Hematopoietic multipotent progenitor cell (in vitro differentiated cells): ENCODE results near the gene FAM167B. TPM values are rescaled to one million over a fixed set of nuclear protein-coding genes. Genes with fewer than 3 reads are reported as not detected.

ENCODE experiments used
- DNase-seq, 3 donors: peaks; one replicate each; pipeline ENCODE4 v3.0.0-alpha.2; 2011 to 2015; ENCODE audit warnings: low read depth in 2 of 3, low spot score in 2 of 3
- total RNA-seq: library from RNA; depleted of rRNA; stranded (reverse); fragments of >200 nt; gene quantifications from one replicate; pipeline ENCODE4 v1.2.3, GENCODE V29; 2012

FAM167B gene
- total RNA-seq, 1 donor: under 0.01 TPM

DNA sequence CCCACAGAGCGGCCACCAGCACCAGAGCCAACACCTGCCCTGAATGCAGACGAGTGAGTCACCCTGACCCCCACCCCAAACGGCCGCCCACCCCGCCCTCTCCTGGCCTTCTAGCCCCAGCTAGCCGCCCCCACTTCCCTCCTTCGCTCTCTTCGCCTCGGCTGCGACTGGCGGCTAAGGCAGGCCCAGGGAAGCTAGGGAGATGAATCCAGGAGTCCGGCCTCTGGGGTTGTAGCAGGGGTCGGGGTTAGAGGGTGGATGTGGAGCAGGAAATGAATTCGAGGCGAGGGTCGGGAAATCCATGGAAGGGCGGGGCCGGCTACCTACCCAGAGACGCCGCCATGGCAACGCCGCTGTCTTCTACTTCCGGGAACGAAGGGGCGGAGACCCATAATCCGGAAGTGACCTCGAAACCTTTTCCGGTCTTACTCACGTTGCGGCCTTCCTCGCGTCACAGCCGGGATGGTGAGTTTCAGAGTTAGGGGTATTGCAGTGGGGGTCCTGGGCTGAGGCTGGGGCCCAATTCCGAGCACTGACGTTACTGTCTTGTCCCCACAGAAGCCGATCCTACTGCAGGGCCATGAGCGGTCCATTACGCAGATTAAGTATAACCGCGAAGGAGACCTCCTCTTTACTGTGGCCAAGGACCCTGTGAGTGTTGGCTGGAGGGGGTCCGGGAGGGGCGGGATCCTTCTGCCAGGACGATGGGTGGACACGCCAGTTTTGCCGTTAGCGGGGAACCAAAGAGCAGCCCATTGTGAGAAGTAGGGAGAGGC is 24.9 kb upstream of the FAM167B start, which contains the start of the genes EIF3I and TMEM234:
EIF3I (plus strand) TSS at position 428 of the 776 bp plus-strand sequence; CDS start at position 463, 35 bp downstream.
TMEM234 (minus strand) TSS at position 374 of the 776 bp plus-strand sequence; CDS start at position 343, 31 bp downstream.
- DNase-seq: peak; percentile 72 to 97 (median 95)

DNA sequence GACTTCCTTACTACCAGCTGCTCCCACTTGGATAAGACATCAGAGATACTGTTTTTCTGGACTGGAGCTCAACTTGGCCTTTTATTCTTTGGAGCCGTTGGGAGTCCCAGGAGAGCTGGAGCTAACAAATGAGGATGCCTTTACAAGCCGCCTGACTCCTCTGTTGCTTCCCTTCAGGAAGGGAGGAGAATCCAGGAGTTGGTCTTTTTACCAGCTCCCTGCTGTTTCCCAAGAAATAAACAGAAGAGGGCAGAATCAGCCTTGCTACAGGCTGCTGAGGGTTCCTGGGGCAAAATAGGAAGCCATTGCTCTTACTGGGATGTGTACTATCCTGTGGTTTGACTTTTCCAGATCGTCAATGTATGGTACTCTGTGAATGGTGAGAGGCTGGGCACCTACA is 23.3 kb upstream of the FAM167B start:
- DNase-seq: no peak

DNA sequence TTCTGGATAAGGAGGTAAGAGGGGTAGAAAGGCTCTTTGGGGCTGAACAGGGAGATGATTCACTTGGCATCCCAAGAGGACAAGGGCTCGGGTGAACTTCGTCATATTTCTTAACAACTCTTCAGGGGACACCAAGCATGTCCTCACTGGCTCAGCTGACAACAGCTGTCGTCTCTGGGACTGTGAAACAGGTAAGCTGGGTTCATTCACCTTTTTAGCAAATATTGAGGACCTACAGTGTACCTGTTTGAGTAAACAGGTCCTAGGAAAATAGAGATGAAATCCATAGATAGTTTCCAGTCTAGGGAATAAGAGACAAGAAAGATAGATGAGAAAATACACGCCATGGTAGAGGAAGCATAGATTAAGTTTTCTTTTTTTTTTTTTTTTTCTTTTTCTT is 22.7 kb upstream of the FAM167B start:
- no peak for DNase-seq

GRCh38 chr1:32228771-32229170 is 18.3 kb upstream of the FAM167B start:
- DNase-seq: no peak

DNA sequence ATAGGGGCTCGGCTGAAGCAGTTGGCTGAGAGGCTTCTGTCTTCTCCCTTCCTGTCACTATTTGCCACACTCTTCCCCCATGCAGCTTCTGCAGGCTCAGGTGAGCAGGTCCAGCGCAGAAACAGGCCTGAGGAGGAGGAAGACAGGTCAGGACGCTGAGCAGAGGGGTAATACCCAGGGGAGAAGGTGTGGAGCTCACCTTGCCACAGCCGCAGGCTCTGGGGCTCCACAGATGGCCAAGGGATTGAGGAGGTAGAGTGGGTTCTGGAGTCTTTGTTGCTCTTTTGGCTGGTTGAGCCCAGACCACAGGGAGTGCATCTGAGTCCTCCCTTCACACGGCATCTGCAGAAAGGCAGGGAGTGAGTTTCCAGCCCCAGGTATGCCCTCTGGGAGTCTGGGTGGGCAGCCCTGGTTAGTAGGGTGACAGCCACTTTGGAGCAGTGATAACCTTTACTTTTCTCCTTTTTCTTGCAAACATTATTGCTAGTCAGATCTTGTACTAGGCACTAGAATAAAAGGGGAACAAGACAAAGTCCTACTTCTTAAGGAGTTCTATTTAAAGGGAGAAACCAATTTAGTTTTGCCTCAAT is 15.1 kb upstream of the FAM167B start:
- DNase-seq: no peak

DNA sequence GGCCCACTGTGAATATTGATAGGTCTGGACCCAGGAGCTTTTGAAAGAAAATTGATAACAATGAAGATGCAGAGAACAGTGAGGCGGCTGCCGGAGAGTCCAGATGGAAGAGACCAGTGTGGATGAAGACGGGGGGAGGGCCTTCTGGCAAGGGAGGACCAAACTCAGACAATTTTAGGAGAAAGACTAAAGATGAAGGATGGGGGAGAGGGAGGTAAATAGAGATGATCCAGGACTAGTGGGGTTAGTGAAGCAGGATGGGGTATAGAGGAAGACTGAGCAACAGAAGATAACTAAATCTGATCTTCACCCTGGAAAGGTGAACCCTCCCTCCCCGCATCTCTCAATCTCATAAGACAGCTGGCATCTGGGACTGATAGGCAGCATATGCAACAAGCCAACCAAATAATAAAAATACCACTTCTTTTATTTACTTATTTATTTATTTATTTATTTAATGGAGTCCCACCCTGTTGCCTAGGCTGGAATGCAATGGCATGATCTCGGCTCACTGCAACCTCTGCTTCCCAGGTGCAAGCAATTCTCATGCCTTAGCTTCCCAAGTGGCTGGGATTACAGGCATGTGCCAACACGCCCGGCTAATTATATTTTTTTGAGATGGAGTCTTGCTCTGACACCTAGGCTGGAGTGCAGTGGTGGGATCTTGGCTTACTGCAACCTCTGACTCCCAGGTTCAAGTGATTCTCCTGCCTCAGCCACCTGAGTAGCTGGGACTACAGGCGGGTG is 14.3 kb upstream of the FAM167B start:
- DNase-seq: no peak

GRCh38 chr1:32234792-32235191 is 12.2 kb upstream of the FAM167B start:
- no peak for DNase-seq

DNA sequence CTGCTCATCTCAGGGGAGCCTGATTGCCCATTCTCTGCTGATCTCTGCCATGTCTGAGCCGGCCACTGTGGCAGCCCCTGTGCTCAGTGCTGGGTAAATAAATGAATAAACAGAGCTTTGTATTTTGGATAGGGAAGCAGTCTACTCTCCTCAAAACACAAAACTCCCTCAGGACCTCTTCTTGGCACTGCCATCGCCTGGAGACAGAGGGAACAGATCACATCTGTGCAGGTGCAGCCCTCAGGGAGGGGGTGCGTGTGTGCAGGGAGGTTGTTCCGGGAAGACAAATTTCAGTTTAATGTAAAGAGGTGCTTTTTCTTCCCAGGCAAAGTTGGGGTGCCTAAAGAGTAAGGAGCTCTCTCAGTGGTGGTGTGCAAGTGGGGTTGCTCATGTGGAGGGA is 7.7 kb upstream of the FAM167B start:
- DNase-seq: no peak

- no peak for DNase-seq
These were observed 7.3 kb upstream of the FAM167B start for GRCh38 chr1:32239790-32240139.

- DNase-seq: peak in 1 of 3 donors; percentile 42
These were observed 6.7 kb upstream of the FAM167B start for GRCh38 chr1:32240140-32240951.

DNA sequence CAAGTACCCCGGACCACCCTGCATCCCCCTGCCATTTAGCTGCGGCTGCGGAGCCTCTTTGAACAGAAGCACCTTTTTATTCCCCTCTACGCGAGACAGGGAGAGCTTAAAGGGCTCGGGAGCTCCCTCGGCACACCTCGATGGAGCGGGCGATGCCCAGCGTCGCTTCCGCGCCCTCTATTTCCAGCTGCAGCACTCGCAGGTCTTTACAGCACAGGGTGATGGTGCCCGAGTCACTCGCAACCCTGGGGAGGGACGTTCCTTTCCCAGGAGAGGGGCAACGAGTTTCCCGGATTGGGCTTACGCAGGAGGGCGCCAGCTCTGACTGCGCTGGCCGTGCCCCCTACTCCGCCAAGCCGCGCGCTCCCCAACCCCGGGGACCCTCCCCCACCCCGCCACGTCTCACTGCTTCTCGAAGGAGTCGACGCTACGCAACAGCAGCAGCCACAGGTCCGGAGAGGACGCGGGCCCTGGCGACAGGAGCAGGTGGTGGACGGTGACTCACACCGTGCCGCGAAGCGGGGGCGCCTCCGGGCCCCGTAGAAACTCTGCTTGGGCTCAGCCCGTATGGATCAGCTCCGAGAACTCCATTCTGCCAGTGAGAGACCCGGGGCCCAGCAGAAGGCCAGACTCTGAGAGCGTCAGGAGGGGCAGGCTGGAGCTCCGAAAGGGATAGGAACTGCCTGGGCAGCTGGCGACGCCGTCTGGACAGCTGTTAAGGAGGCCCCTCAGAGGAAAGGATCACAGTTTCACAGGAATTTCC is 5.8 kb upstream of the FAM167B start:
- peak in 2 of 3 donors; percentile 60 to 76 for DNase-seq

DNA sequence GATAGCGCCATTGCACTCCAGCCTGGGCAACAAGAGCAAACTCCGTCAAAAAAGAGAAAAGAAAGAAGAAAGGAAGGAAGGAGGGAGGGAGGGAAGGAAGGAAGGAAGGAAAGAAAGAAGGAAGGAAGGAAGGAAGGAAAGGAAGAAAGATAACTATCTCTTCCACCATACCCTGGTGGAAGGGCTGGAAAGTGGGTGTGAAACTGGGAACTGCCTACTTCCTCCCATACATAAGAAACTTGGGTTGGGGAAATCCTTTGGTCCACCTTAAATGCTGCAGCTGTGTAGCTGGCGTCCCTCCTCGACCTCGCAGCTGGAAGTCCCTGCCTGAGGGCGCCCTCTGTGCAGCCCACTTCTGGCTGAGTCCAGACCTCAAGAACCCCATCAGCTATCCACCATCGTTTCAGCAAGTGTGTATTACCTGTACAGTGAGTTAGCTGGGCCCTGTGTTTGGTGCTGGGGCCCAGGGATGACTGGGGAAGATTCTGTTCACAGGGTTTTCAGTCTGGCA is 4.6 kb upstream of the FAM167B start:
- no peak for DNase-seq

DNA sequence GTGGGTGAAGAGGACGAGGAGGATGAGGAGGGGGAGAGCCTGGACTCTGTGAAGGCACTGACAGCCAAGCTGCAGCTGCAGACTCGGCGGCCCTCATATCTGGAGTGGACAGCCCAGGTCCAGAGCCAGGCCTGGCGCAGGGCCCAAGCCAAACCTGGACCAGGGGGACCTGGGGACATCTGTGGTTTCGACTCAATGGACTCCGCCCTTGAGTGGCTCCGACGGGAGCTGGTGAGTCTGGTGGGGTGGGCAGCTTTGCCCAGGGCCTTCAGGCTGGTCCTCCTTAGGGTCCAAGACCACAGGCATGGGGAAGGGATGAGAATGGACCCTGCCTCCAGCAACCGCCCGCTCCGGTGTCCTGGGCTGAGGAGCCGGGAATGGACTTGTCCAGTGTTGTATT is 430 bp downstream of the FAM167B start:
- no peak for DNase-seq

DNA sequence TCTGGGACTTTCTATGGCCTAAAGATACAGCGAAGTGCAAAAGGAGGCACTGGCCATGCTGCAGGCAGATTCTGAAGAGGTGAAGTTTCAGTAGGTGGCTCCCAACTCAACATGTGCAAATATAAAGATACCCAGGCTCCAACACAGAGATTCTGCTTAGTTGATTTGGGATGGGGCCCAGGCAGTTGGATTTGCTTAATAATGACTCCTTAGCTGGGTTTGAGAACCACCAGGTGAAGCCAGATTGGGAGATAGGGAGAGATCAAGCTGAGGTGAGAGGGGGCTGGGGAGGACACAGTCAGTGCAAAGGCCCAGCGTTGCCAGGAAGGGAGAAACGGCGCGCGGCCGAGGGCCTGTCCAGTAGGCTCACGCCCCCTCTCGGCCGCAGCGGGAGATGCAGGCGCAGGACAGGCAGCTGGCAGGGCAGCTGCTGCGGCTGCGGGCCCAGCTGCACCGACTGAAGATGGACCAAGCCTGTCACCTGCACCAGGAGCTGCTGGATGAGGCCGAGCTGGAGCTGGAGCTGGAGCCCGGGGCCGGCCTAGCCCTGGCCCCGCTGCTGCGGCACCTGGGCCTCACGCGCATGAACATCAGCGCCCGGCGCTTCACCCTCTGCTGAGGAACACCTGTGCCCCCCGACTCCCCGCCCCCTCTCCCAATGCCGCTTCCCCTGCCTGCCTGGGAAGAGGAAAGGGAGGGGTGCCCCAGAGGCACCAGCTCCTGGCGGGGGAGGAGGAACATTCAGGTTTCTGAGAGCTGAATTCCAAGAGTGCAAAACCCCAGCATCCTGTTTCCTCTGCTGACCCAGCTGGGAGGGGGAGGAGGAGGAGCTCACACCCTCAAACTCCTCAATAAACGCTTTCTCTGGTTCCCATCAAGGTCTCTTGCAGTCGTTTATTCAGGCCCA is 1.2 kb downstream of the FAM167B start:
- peak in 2 of 3 donors; percentile 59 to 61 for DNase-seq

GRCh38 chr1:32249831-32250525 is 3.0 kb downstream of the FAM167B start:
- peak; percentile 71 to 90 (median 84) for DNase-seq

DNA sequence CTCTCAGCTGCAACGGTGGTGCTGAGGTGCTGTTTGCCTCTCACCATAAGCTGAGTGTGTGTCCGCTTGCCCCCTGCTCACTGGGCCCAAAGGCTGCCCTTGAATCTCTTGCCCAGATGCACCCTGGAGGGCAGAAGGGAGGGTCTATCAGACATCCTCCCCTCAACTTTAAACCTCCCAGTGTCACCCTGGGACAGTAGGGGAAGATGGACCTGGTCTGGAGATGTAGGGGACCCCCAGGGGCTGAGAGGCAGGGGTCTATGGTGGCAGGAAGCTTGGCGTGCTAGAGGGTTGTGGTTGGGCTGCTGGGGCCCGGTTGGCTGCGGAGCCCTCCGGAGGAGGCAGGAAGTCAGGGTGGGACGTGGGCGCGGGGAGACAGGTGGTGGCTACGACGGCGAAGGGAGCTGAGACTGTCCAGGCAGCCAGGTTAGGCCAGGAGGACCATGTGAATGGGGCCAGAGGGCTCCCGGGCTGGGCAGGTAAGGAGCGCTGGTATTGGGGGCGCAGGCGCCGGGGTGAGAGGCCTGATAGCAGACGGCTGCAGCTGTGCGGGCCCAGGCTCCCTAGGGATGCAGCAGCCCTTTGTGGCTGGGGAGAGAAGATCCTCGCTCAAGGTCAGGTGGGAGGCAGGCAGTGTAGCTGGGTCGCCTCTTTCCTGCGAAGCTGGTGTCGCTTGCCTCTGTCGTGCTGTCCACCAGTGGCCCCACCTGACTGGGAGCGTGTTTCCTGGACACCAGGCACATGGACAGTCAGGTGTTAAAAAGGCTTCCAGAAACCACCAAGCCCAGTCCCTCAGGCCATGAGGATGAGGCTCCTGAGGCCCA is 4.1 kb downstream of the FAM167B start, which contains the start of gene LCK:
LCK (plus strand) TSS at position 373 of the 824 bp plus-strand sequence. CDS start 23,065 bp downstream, outside the sequence.
- DNase-seq: peak in 1 of 3 donors; percentile 32
